GM23338 (cell line): Measurements from ENCODE around the gene NPAS2. TPM values are rescaled to one million over a fixed set of nuclear protein-coding genes. Genes with fewer than 3 reads are reported as not detected.

Source experiments
- ATAC-seq: fragments of 200-7000 bp; cut with Tn5 transposase; 3 replicates; pipeline ENCODE4 v1.9.1; 2020
- DNase-seq: peaks from one replicate; pipeline ENCODE4 v3.0.0-alpha.2; 2015; ENCODE audit warnings: low spot score
- H2AFZ ChIP-seq: fragments of 200-600 bp; sonication (generic); 2 replicates; pipeline ENCODE4 v1.8.0; 2016; ENCODE audit warnings: antibody characterized with exemption, mild to moderate bottlenecking, moderate library complexity
- H3F3A ChIP-seq: fragments of 200-600 bp; sonication (generic); replicated peaks from 2 replicates; pipeline ENCODE4 v1.8.0; 2017; ENCODE audit warnings: antibody characterized with exemption, mixed run types, low read depth
- H3K27ac ChIP-seq: fragments of 200-600 bp; sonication (generic); 2 replicates; pipeline ENCODE4 v1.6.1; 2016; ENCODE audit warnings: low read depth
- H3K27me3 ChIP-seq: fragments of 200-600 bp; sonication (generic); 2 replicates; pipeline ENCODE4 v1.8.0; 2016; ENCODE audit warnings: mild to moderate bottlenecking, mixed run types, moderate library complexity; ENCODE audit not compliant: insufficient read depth
- H3K36me3 ChIP-seq: fragments of 200-600 bp; sonication (generic); 2 replicates; pipeline ENCODE4 v1.8.0; 2016; ENCODE audit warnings: mild to moderate bottlenecking; ENCODE audit not compliant: insufficient read depth
- H3K4me1 ChIP-seq: fragments of 200-600 bp; sonication (generic); 2 replicates; pipeline ENCODE4 v1.8.0; 2016; ENCODE audit warnings: mild to moderate bottlenecking, moderate library complexity; ENCODE audit not compliant: insufficient read depth
- H3K4me2 ChIP-seq: fragments of 200-600 bp; sonication (generic); 2 replicates; pipeline ENCODE4 v1.7.1; 2017; ENCODE audit warnings: mixed run types
- H3K4me3 ChIP-seq: fragments of 200-600 bp; sonication (generic); 2 replicates; pipeline ENCODE4 v1.6.1; 2016; ENCODE audit warnings: mixed run types
- H3K79me2 ChIP-seq: fragments of 200-600 bp; sonication (generic); replicated peaks from 2 replicates; pipeline ENCODE4 v1.8.0; 2017; ENCODE audit warnings: mild to moderate bottlenecking; ENCODE audit not compliant: insufficient read depth
- H3K9me2 ChIP-seq: fragments of 200-600 bp; sonication (generic); 2 replicates; pipeline ENCODE4 v1.8.0; 2017; ENCODE audit not compliant: insufficient read depth
- H4K20me1 ChIP-seq: fragments of 200-600 bp; sonication (generic); replicated peaks from 2 replicates; pipeline ENCODE4 v1.8.0; 2017; ENCODE audit warnings: mild to moderate bottlenecking; ENCODE audit not compliant: insufficient read depth
- H3K27ac Mint-ChIP-seq: 2 replicates; pipeline ENCODE4 v1.8.0; 2020; ENCODE audit warnings: inconsistent platforms, mild to moderate bottlenecking, moderate library complexity, mixed read lengths
- H3K27me3 Mint-ChIP-seq: 3 replicates; pipeline ENCODE4 v1.8.0; 2022; ENCODE audit warnings: low read depth, mild to moderate bottlenecking, moderate library complexity, mixed read lengths, inconsistent platforms; ENCODE audit not compliant: insufficient read depth, poor library complexity
- H3K36me3 Mint-ChIP-seq: 3 replicates; pipeline ENCODE4 v1.8.0; 2021; ENCODE audit warnings: low read depth, mild to moderate bottlenecking, inconsistent platforms, moderate library complexity, mixed read lengths
- H3K4me1 Mint-ChIP-seq: 3 replicates; pipeline ENCODE4 v1.8.0; 2020; ENCODE audit warnings: mild to moderate bottlenecking, inconsistent platforms, mixed read lengths
- H3K4me3 Mint-ChIP-seq: 3 replicates; pipeline ENCODE4 v1.8.0; 2021; ENCODE audit warnings: moderate library complexity, mild to moderate bottlenecking, inconsistent platforms, mixed read lengths
- H3K9me3 Mint-ChIP-seq: 3 replicates; pipeline ENCODE4 v1.8.0; 2020; ENCODE audit warnings: moderate library complexity, mild to moderate bottlenecking, inconsistent platforms, mixed read lengths
- CREB1 ChIP-seq: fragments of 250-450 bp; sonication (Bioruptor Pico); IDR thresholded peaks from 2 replicates; pipeline ENCODE4 v1.5.0; 2020; ENCODE audit warnings: low read depth, mild to moderate bottlenecking, moderate library complexity
- CTCF ChIP-seq, 2 experiments: fragments of 200-600 bp in 1 of 2; sonication (generic) in 1 of 2; conservative IDR thresholded peaks; 2 replicates each; pipeline versions ENCODE4 v1.5.1 to v1.6.1; 2016 to 2017; ENCODE audit warnings: antibody characterized with exemption in 2 of 2, low read depth in 2 of 2, mild to moderate bottlenecking in 2 of 2, moderate library complexity in 1 of 2
- EZH2phosphoT487 ChIP-seq: fragments of 200-600 bp; sonication (generic); IDR thresholded peaks from one replicate; pipeline ENCODE4 v1.8.1; 2018; ENCODE audit warnings: antibody characterized with exemption; ENCODE audit not compliant: unreplicated experiment
- JUNB ChIP-seq: IDR thresholded peaks from one replicate; pipeline ENCODE4 v1.6.1; 2016; ENCODE audit warnings: antibody characterized with exemption; ENCODE audit not compliant: unreplicated experiment
- POLR2AphosphoS5 ChIP-seq: IDR thresholded peaks from 2 replicates; pipeline ENCODE4 v1.6.1; 2016; ENCODE audit warnings: antibody characterized with exemption, low read depth
- REST ChIP-seq: IDR thresholded peaks from one replicate; pipeline ENCODE4 v1.6.1; 2018; ENCODE audit warnings: antibody characterized with exemption; ENCODE audit not compliant: unreplicated experiment
- ZNF114 ChIP-seq: fragments of 250-450 bp; sonication (Bioruptor Pico); IDR thresholded peaks from 2 replicates; pipeline ENCODE4 v1.5.0; 2020; ENCODE audit warnings: mild to moderate bottlenecking, moderate library complexity
- ZNF462 ChIP-seq: fragments of 250-450 bp; sonication (Bioruptor Pico); IDR thresholded peaks from 2 replicates; pipeline ENCODE4 v1.5.0; 2020; ENCODE audit warnings: mild to moderate bottlenecking, moderate library complexity
- polyA plus RNA-seq: library from polyadenylated mRNA; unstranded; fragments of >200 nt; fragmentation: Nextera tagmentation; extraction: Ambion mirVana; gene quantifications from 2 replicates; pipeline ENCODE4 v1.2.1, GENCODE V29; 2016
- total RNA-seq: library from RNA; depleted of rRNA; stranded (reverse); fragments of >200 nt; shearing (Covaris generic); gene quantifications from 2 replicates; pipeline ENCODE4 v1.2.3, GENCODE V29; 2014

Gene NPAS2
- total and polyA plus RNA-seq, 2 experiments from 2014 or later, result 0.56 to 1.1 TPM

- no peak for TF ChIP-seq ZNF462
Measured at GRCh38 chr2:100859902-100860301, 40.0 kb downstream of the NPAS2 start (continued).

GRCh38 chr2:100861340-100861739 is 41.4 kb downstream of the NPAS2 start:
- Histone ChIP-seq H3K9me2 (no peaks in the 10 kb centered on the region), H3K4me1 (no peaks in the 10 kb centered on the region), H3F3A (no peaks in the 10 kb centered on the region), H3K4me2 (no peak overlapping the region), H3K4me3 (no peak overlapping the region), H2AFZ (no peak overlapping the region), H4K20me1 (no peaks in the 10 kb centered on the region), H3K27ac (no peak overlapping the region), H3K27me3 (no peaks in the 10 kb centered on the region), H3K79me2 (no peaks in the 10 kb centered on the region), H3K36me3 (no peaks in the 10 kb centered on the region)
- 0 out of 2 replicates have a peak overlapping the region, but pooled peaks have one; percentile 30 for H3K27ac Mint-ChIP-seq
- no peak for ATAC-seq
- no peak for DNase-seq
- no peaks in the 10 kb centered on the region for H3K27me3 Mint-ChIP-seq
- H3K4me3 Mint-ChIP-seq, result no peak overlapping the region
- H3K36me3 Mint-ChIP-seq, result no peaks in the 10 kb centered on the region
- H3K9me3 Mint-ChIP-seq, result no peaks in the 10 kb centered on the region
- H3K4me1 Mint-ChIP-seq, result peaks cover 4% of the 10 kb centered on the region; the same call in 1 of the 3 replicates
- TF ChIP-seq CREB1 (CRISPR knock-in tag) (no peak), JUNB (no peak), REST (no peak), CTCF (conservative IDR thresholded peaks at IDR 0.05; ENCODE audit: low read depth in 2 of 2) (no peak), POLR2AphosphoS5 (no peak), ZNF114 (CRISPR knock-in tag) (no peak), EZH2phosphoT487 (no peak)
